ENCODE measurements around the gene PRPF40B. TPM values are rescaled to one million over a fixed set of nuclear protein-coding genes. Genes with fewer than 3 reads are reported as not detected.

The PRPF40B gene
- total and polyA plus RNA-seq, 8 donors = 6.6 to 39.7 (median 13.3) TPM

DNA sequence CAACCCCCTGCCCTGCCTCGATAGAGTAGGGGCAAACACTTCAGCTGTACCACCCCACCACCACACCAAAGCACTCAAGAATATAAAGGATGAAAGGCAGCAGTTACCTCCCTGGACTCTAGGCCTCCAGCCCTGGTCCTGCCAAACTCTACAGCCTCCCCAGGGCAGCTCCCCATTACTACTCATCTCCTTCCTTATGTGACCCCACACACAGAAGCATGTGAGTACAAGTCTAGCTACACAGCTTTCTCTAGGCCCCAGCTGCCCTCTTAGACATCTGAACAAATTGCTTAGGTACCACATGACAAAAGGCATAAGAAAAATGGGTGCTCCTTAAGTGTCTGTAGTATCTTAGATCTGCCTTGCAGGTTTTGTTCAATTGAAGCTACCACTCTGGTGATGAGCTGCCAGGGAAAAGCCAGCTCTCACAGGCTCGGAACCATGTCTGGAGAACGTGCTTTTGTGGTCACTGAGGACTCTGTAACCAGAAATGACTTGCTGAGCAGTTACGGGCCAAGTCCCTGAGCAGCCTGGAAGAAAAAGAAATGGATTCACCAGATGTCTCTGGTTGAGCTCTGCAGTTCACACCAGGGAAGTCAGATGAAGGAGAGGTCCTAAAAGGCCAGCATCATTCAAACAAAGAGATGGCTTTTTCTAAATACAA lies 51.1 kb downstream of the PRPF40B start:
- 36 to 57% (median 51%) methylated on average over 4 of the region's 4 CpGs for WGBS, 5 donors
- no peak for TF ChIP-seq POLR2AphosphoS5 (IDR thresholded peaks at IDR 0.05)
- TF ChIP-seq, protein P1, sequence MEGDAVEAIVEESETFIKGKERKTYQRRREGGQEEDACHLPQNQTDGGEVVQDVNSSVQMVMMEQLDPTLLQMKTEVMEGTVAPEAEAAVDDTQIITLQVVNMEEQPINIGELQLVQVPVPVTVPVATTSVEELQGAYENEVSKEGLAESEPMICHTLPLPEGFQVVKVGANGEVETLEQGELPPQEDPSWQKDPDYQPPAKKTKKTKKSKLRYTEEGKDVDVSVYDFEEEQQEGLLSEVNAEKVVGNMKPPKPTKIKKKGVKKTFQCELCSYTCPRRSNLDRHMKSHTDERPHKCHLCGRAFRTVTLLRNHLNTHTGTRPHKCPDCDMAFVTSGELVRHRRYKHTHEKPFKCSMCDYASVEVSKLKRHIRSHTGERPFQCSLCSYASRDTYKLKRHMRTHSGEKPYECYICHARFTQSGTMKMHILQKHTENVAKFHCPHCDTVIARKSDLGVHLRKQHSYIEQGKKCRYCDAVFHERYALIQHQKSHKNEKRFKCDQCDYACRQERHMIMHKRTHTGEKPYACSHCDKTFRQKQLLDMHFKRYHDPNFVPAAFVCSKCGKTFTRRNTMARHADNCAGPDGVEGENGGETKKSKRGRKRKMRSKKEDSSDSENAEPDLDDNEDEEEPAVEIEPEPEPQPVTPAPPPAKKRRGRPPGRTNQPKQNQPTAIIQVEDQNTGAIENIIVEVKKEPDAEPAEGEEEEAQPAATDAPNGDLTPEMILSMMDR (IDR thresholded peaks at IDR 0.05) = no peak
- TF ChIP-seq EP300 (IDR thresholded peaks at IDR 0.05) = no peak
- TF ChIP-seq POLR2A (IDR thresholded peaks at IDR 0.05) = no peak

DNA sequence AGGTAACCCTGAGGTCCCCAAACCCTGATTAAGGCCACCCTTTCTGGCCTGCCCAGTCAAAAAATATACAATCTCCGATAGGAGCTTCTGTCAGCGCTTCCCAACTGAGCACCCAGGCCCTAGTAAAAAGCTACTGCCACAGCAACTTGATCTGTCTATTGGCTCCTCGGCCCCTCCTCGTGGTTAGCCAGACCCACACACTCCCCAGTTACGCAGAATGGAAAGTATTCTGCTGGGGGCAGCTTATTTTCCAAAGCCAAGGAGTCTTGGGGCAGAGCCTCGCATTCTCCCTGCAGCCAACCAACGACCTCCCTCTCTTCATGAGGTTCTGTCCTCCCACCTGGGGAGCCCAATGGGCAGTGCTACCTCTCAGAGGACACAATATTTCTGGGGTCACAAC lies 51.8 kb downstream of the PRPF40B start:
- no peak for DNase-seq
- WGBS, 5 donors = 66 to 83% (median 79%) methylated on average over 7 of the region's 7 CpGs
- intact Hi-C loops (cut with DNase I; ENCODE audit: low total_unique reads) = no loop called here
- TF ChIP-seq EP300 (IDR thresholded peaks at IDR 0.05) (no peak), POLR2A (IDR thresholded peaks at IDR 0.05) (no peak), POLR2AphosphoS5 (IDR thresholded peaks at IDR 0.05) (no peak)
- TF ChIP-seq, protein P1 (IDR thresholded peaks at IDR 0.05) = no peak
- Histone ChIP-seq H3K27ac (peak overlapping the region; percentile 22 to 90 (median 89)), H3K4me3 (no peak overlapping the region), H3K9me3 (no peaks in the 10 kb centered on the region), H3K27me3 (no peaks in the 10 kb centered on the region), H3K36me3 (no peaks in the 10 kb centered on the region), H3K4me1 (peaks cover 49 to 56% (median 52%) of the 10 kb centered on the region in 4 donors)

More for the DNA sequence above, 51.1 kb downstream of the PRPF40B start:
- Histone ChIP-seq H3K36me3 (no peaks in the 10 kb centered on the region), H3K27me3 (no peaks in the 10 kb centered on the region), H3K4me1 (peaks cover 51 to 58% (median 54%) of the 10 kb centered on the region in 4 donors), H3K27ac (peak overlapping the region; percentile 88 to 91 (median 89)), H3K9me3 (no peaks in the 10 kb centered on the region), H3K4me3 (no peak overlapping the region)
- intact Hi-C loops (cut with DNase I; ENCODE audit: low total_unique reads) = no loop called here
- DNase-seq = peak in 1 of 2 donors; percentile 41

DNA sequence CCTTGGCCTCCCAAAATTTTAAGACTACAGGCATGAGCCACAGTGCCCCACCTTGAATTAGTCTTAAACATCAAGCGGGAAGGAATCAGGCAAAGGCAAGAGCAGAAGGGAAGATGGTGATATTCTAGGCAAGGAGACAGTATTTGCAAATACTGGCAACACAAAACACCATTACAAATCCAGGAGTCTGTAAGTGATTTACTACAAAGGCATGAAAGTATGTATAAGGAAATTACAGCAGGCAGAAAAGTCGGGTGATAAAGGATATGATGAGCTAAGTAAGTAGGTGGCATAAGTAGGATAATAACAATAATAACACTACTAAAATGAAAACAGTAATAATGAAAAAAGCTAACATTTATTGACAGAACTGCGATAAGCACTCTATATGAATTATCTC lies 55.4 kb downstream of the PRPF40B start:
- TF ChIP-seq POLR2A (IDR thresholded peaks at IDR 0.05) = no peak
- TF ChIP-seq, protein P1 (IDR thresholded peaks at IDR 0.05) = no peak
- no peak for TF ChIP-seq EP300 (IDR thresholded peaks at IDR 0.05)
- no peak for TF ChIP-seq POLR2AphosphoS5 (IDR thresholded peaks at IDR 0.05)
- Histone ChIP-seq H3K36me3 (no peaks in the 10 kb centered on the region), H3K27me3 (no peaks in the 10 kb centered on the region), H3K4me3 (no peak overlapping the region), H3K9me3 (no peaks in the 10 kb centered on the region), H3K4me1 (peaks cover 17 to 20% (median 18%) of the 10 kb centered on the region in 4 donors), H3K27ac (no peak overlapping the region)
- DNase-seq = no peak
- intact Hi-C loops (cut with DNase I; ENCODE audit: low total_unique reads) = no loop called here
- 79 to 87% (median 83%) methylated on average over 3 of the region's 3 CpGs for WGBS, 5 donors

DNA sequence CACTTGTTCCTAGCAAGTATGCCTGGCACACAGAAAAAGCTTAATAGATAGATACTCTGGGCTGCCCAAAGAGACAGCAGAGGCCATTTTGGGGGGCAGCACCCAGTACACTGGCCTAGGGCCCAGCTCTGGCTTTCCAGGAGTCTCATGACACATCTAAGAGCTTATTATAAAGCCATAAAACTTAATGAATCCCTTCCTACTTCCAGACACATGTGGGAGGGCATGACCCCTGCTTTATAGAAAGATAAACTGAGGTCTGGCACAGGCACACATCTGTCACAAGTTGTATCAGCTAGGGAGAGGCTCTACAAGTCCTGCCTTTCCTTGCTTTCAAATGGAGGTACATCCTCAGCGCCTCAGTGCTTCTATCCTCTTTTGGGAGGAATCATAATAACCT lies 56.7 kb downstream of the PRPF40B start:
- no peak for TF ChIP-seq POLR2A (IDR thresholded peaks at IDR 0.05)
- TF ChIP-seq EP300 (IDR thresholded peaks at IDR 0.05) = no peak
- no peak for TF ChIP-seq POLR2AphosphoS5 (IDR thresholded peaks at IDR 0.05)
- TF ChIP-seq, protein P1 (IDR thresholded peaks at IDR 0.05) = no peak
- Histone ChIP-seq H3K27ac (no peak overlapping the region), H3K9me3 (no peaks in the 10 kb centered on the region), H3K27me3 (no peaks in the 10 kb centered on the region), H3K4me1 (peaks cover 3 to 18% (median 7%) of the 10 kb centered on the region in 4 donors), H3K36me3 (no peaks in the 10 kb centered on the region), H3K4me3 (no peak overlapping the region)
- no peak for DNase-seq
- WGBS, 5 donors = 90 to 100% (median 98%) methylated on average over 1 of the region's 1 CpG
- intact Hi-C loops (cut with DNase I; ENCODE audit: low total_unique reads) = no loop called here
